ENCODE measurements around the gene FCHSD2. TPM values are rescaled to one million over a fixed set of nuclear protein-coding genes. Genes with fewer than 3 reads are reported as not detected.

Gene FCHSD2
- total RNA-seq, 2 donors from 2014 or later: 14.0 to 17.6 TPM

- 84 to 88% methylated on average over 12 to 13 of the region's 13 CpGs for WGBS, 2 experiments (ENCODE audit: insufficient coverage in 1 of 2, insufficient read length in 1 of 2)
Observed at GRCh38 chr11:73185680-73186293, 43.7 kb upstream of the FCHSD2 start.

GRCh38 chr11:73184953-73185671 lies 43.0 kb upstream of the FCHSD2 start:
- no peak overlapping the region for H3K27ac ChIP-seq (ENCODE audit: low read depth, low read length)
- no peaks in the 10 kb centered on the region for H3K36me3 ChIP-seq (ENCODE audit: control insufficient read depth, insufficient read depth, low read length)
- peak; percentile 91 for DNase-seq
- no peaks in the 10 kb centered on the region for H3K27me3 Mint-ChIP-seq (ENCODE audit: insufficient read depth)
- peak; percentile 89 for TF ChIP-seq CTCF (conservative IDR thresholded peaks at IDR 0.05)
- no peak overlapping the region for H3K4me3 ChIP-seq (ENCODE audit: low read length)
- no peaks in the 10 kb centered on the region for H3K27me3 ChIP-seq (ENCODE audit: control insufficient read depth, insufficient read depth, low read length, poor library complexity, severe bottlenecking)
- H3K9me3 ChIP-seq (ENCODE audit: control insufficient read depth, low read length): no peaks in the 10 kb centered on the region
- H3K9ac ChIP-seq (ENCODE audit: extremely low read depth, low read length, poor library complexity, severe bottlenecking): no peak overlapping the region
- WGBS, 2 experiments (ENCODE audit: insufficient coverage in 1 of 2, insufficient read length in 1 of 2): 51 to 63% methylated on average over 8 to 17 of the region's 18 CpGs
- no peak overlapping the region for H3K4me3 Mint-ChIP-seq
- H3K4me1 ChIP-seq (ENCODE audit: control insufficient read depth, insufficient read depth, low read length): no peaks in the 10 kb centered on the region
- H3K4me1 Mint-ChIP-seq: no peaks in the 10 kb centered on the region
- no peaks in the 10 kb centered on the region for H3K36me3 Mint-ChIP-seq (ENCODE audit: low read depth)
- H3K9me3 Mint-ChIP-seq: no peaks in the 10 kb centered on the region
- H3K27ac Mint-ChIP-seq: no peak overlapping the region

More at GRCh38 chr11:73185680-73186293, 43.7 kb upstream of the FCHSD2 start:
- H3K27ac Mint-ChIP-seq: no peak overlapping the region
- H3K27ac ChIP-seq (ENCODE audit: low read depth, low read length): no peak overlapping the region
- no peaks in the 10 kb centered on the region for H3K9me3 ChIP-seq (ENCODE audit: control insufficient read depth, low read length)
- no peaks in the 10 kb centered on the region for H3K27me3 Mint-ChIP-seq (ENCODE audit: insufficient read depth)
- no peaks in the 10 kb centered on the region for H3K27me3 ChIP-seq (ENCODE audit: control insufficient read depth, insufficient read depth, low read length, poor library complexity, severe bottlenecking)
- DNase-seq: no peak
- no peaks in the 10 kb centered on the region for H3K36me3 ChIP-seq (ENCODE audit: control insufficient read depth, insufficient read depth, low read length)
- no peak overlapping the region for H3K4me3 Mint-ChIP-seq
- H3K4me1 ChIP-seq (ENCODE audit: control insufficient read depth, insufficient read depth, low read length): no peaks in the 10 kb centered on the region
- H3K9ac ChIP-seq (ENCODE audit: extremely low read depth, low read length, poor library complexity, severe bottlenecking): no peak overlapping the region
- H3K9me3 Mint-ChIP-seq: no peaks in the 10 kb centered on the region
- no peaks in the 10 kb centered on the region for H3K4me1 Mint-ChIP-seq
- H3K4me3 ChIP-seq (ENCODE audit: low read length): no peak overlapping the region
- no peak for TF ChIP-seq CTCF (conservative IDR thresholded peaks at IDR 0.05)
- no peaks in the 10 kb centered on the region for H3K36me3 Mint-ChIP-seq (ENCODE audit: low read depth)

DNA sequence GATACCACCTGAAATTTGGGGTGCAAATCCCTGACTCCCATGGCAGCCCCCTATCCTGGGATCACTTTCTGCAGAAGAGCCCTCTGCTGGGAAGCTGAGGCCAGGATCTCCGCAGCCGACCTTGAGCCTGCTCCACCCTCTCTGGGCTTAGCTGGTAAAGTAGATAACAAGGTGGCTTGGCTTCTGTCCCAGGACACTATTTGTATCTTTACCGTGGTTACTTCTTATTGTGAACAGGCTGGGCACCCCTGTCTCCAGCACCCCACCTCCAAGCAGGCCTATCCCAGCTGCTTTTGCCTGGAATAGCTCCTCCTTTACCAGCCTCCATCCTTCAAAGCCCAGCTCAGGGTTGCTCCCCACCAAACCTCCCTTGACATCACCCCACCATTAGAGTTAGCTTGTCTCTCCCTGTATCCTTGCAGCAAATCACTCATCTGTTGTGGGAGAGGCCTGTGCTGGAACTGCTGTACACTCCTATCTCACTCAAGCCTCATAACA lies 40.8 kb upstream of the FCHSD2 start:
- H3K4me1 ChIP-seq (ENCODE audit: control insufficient read depth, insufficient read depth, low read length): no peaks in the 10 kb centered on the region
- H3K27me3 ChIP-seq (ENCODE audit: control insufficient read depth, insufficient read depth, low read length, poor library complexity, severe bottlenecking): no peaks in the 10 kb centered on the region
- H3K9ac ChIP-seq (ENCODE audit: extremely low read depth, low read length, poor library complexity, severe bottlenecking): no peak overlapping the region
- no peak overlapping the region for H3K4me3 Mint-ChIP-seq
- peak; percentile 63 for TF ChIP-seq CTCF (conservative IDR thresholded peaks at IDR 0.05)
- H3K4me1 Mint-ChIP-seq: no peaks in the 10 kb centered on the region
- peaks cover 3% of the 10 kb centered on the region for H3K27me3 Mint-ChIP-seq (ENCODE audit: insufficient read depth)
- no peaks in the 10 kb centered on the region for H3K9me3 ChIP-seq (ENCODE audit: control insufficient read depth, low read length)
- H3K27ac Mint-ChIP-seq: no peak overlapping the region
- H3K36me3 ChIP-seq (ENCODE audit: control insufficient read depth, insufficient read depth, low read length): no peaks in the 10 kb centered on the region
- no peak overlapping the region for H3K4me3 ChIP-seq (ENCODE audit: low read length)
- H3K27ac ChIP-seq (ENCODE audit: low read depth, low read length): no peak overlapping the region
- DNase-seq: no peak
- no peaks in the 10 kb centered on the region for H3K9me3 Mint-ChIP-seq
- WGBS, 2 experiments (ENCODE audit: insufficient coverage in 1 of 2, insufficient read length in 1 of 2): 50 to 66% methylated on average over 2 to 3 of the region's 3 CpGs
- no peaks in the 10 kb centered on the region for H3K36me3 Mint-ChIP-seq (ENCODE audit: low read depth)
